Measurements from ENCODE around the gene IQSEC2.
A peak's percentile ranks its signal among the peaks of the same experiment; 100 is the strongest.

IQSEC2 gene

DNA sequence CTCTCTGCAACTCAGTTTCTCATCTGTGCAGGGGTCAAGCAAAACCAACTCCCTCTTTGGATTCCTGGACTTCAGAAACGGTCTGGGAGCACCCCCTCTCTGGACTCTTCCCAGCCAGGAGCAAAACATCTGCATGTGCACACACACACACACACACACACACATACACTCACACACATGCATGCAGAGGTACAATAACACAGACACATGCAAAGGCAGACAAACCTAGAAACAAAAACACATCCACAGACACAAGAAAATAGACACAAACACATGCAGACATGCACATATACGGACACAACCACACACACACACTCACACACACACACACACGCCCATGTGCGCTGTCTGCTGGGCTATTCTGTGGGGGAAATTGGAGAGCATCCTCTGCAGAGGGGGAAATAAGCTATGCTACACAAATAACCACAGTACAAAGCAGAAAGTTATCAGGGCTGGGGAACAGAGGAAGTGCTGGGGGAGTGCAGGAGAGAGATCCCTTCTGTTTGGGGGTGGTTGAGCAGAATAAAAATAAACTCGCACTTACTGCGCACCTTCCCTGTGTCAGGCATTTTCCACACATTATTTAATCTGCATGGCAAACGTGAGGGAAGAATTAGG, 19.9 kb downstream of the IQSEC2 start:
- Histone ChIP-seq H3K27me3 (ENCODE audit: insufficient read depth, poor library complexity, severe bottlenecking) (no peaks in the 10 kb centered on the region), H3K4me3 (replicated peaks; ENCODE audit: insufficient read depth, low read length) (no peak overlapping the region), H3K27ac (replicated peaks) (no peak overlapping the region)
- peak; percentile 23; the same call in 1 of the 2 replicates for TF ChIP-seq SPI1 (IDR thresholded peaks at IDR 0.05; ENCODE audit: borderline replicate concordance, low read depth)
- TF ChIP-seq, protein P1, sequence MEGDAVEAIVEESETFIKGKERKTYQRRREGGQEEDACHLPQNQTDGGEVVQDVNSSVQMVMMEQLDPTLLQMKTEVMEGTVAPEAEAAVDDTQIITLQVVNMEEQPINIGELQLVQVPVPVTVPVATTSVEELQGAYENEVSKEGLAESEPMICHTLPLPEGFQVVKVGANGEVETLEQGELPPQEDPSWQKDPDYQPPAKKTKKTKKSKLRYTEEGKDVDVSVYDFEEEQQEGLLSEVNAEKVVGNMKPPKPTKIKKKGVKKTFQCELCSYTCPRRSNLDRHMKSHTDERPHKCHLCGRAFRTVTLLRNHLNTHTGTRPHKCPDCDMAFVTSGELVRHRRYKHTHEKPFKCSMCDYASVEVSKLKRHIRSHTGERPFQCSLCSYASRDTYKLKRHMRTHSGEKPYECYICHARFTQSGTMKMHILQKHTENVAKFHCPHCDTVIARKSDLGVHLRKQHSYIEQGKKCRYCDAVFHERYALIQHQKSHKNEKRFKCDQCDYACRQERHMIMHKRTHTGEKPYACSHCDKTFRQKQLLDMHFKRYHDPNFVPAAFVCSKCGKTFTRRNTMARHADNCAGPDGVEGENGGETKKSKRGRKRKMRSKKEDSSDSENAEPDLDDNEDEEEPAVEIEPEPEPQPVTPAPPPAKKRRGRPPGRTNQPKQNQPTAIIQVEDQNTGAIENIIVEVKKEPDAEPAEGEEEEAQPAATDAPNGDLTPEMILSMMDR (IDR thresholded peaks at IDR 0.05; ENCODE audit: insufficient read depth, low read length) = no peak
- peak in 1 of 2 experiments; percentile 15 for DNase-seq (ENCODE audit: low read depth in 1 of 2, low spot score in 1 of 2)

GRCh38 chrX:53260836-53261235, 20.5 kb downstream of the IQSEC2 start:
- Histone ChIP-seq H3K27me3 (ENCODE audit: insufficient read depth, poor library complexity, severe bottlenecking) (no peaks in the 10 kb centered on the region), H3K27ac (replicated peaks) (no peak overlapping the region), H3K4me3 (replicated peaks; ENCODE audit: insufficient read depth, low read length) (no peak overlapping the region)
- TF ChIP-seq, protein P2, sequence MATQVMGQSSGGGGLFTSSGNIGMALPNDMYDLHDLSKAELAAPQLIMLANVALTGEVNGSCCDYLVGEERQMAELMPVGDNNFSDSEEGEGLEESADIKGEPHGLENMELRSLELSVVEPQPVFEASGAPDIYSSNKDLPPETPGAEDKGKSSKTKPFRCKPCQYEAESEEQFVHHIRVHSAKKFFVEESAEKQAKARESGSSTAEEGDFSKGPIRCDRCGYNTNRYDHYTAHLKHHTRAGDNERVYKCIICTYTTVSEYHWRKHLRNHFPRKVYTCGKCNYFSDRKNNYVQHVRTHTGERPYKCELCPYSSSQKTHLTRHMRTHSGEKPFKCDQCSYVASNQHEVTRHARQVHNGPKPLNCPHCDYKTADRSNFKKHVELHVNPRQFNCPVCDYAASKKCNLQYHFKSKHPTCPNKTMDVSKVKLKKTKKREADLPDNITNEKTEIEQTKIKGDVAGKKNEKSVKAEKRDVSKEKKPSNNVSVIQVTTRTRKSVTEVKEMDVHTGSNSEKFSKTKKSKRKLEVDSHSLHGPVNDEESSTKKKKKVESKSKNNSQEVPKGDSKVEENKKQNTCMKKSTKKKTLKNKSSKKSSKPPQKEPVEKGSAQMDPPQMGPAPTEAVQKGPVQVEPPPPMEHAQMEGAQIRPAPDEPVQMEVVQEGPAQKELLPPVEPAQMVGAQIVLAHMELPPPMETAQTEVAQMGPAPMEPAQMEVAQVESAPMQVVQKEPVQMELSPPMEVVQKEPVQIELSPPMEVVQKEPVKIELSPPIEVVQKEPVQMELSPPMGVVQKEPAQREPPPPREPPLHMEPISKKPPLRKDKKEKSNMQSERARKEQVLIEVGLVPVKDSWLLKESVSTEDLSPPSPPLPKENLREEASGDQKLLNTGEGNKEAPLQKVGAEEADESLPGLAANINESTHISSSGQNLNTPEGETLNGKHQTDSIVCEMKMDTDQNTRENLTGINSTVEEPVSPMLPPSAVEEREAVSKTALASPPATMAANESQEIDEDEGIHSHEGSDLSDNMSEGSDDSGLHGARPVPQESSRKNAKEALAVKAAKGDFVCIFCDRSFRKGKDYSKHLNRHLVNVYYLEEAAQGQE (IDR thresholded peaks at IDR 0.05; ENCODE audit: insufficient replicate concordance, low read depth) = no peak
- TF ChIP-seq GABPA (IDR thresholded peaks at IDR 0.05; ENCODE audit: low read depth) (no peak), SPI1 (IDR thresholded peaks at IDR 0.05; ENCODE audit: borderline replicate concordance, low read depth) (no peak), POLR2AphosphoS5 (IDR thresholded peaks at IDR 0.05; ENCODE audit: low read depth) (no peak)
- TF ChIP-seq, protein P1 (IDR thresholded peaks at IDR 0.05; ENCODE audit: insufficient read depth, low read length) = no peak
- no peak for DNase-seq (ENCODE audit: low read depth in 1 of 2, low spot score in 1 of 2)

GRCh38 chrX:53257670-53258423, 23.5 kb downstream of the IQSEC2 start:
- H3K27ac ChIP-seq (replicated peaks) = no peak overlapping the region
- no peaks in the 10 kb centered on the region for H3K27me3 ChIP-seq (ENCODE audit: insufficient read depth, poor library complexity, severe bottlenecking)
- DNase-seq (ENCODE audit: low read depth in 1 of 2, low spot score in 1 of 2) = no peak
- no peak for TF ChIP-seq POLR2AphosphoS5 (IDR thresholded peaks at IDR 0.05; ENCODE audit: low read depth)
- TF ChIP-seq, protein P1 (IDR thresholded peaks at IDR 0.05; ENCODE audit: insufficient read depth, low read length) = no peak
- TF ChIP-seq GABPA (IDR thresholded peaks at IDR 0.05; ENCODE audit: low read depth) = no peak
- TF ChIP-seq SPI1 (IDR thresholded peaks at IDR 0.05; ENCODE audit: borderline replicate concordance, low read depth) = no peak
- TF ChIP-seq, protein P2 (IDR thresholded peaks at IDR 0.05; ENCODE audit: insufficient replicate concordance, low read depth) = no peak
- H3K4me3 ChIP-seq (replicated peaks; ENCODE audit: insufficient read depth, low read length) = no peak overlapping the region

All from HL-60 (cell line).